HG03432 (cell line): ENCODE measurements around the gene SNRNP35.
"Not testable (repeated sequence)": the region's sequence is repeated elsewhere in the genome, so short reads cannot be mapped to it uniquely, and the experiment has no call there.

Source experiments
- ATAC-seq: cut with Tn5 transposase; IDR thresholded peaks from one replicate; pipeline ENCODE4 v1.9.1; 2021; ENCODE audit warnings: mild to moderate bottlenecking, moderate library complexity; ENCODE audit not compliant: unreplicated experiment

Gene SNRNP35, protein sequence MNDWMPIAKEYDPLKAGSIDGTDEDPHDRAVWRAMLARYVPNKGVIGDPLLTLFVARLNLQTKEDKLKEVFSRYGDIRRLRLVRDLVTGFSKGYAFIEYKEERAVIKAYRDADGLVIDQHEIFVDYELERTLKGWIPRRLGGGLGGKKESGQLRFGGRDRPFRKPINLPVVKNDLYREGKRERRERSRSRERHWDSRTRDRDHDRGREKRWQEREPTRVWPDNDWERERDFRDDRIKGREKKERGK

GRCh38 chr12:123457980-123458779 is at the start of gene SNRNP35:
Gene SNRNP35, plus strand, starts transcription at chr12:123458139. Its CDS starts 7,402 bp downstream, at chr12:123465541.
- peak; percentile 62 for ATAC-seq

- ATAC-seq = not testable (repeated sequence)
These were observed 49.3 kb upstream of the SNRNP35 start for GRCh38 chr12:123408619-123409018.

GRCh38 chr12:123409284-123410040 is 48.5 kb upstream of the SNRNP35 start:
- not testable (repeated sequence) for ATAC-seq

DNA sequence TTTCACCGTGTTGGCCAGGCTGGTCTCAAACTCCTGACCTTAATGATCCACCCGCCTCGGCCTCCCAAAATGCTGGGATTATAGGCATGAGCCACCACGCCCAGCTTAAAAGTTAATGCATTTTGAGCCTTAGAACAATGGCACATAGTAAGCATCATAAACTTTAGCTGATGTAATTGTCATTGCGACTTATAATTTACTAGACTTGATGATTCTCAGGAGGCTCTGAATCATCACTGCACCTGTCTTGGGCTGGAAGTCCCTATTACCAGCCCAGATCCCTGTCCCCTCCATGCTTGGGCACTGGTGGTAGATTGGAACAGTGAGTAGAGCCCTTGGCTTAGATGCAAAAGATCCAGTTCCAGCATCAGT is 47.9 kb upstream of the SNRNP35 start:
- ATAC-seq = no peak

DNA sequence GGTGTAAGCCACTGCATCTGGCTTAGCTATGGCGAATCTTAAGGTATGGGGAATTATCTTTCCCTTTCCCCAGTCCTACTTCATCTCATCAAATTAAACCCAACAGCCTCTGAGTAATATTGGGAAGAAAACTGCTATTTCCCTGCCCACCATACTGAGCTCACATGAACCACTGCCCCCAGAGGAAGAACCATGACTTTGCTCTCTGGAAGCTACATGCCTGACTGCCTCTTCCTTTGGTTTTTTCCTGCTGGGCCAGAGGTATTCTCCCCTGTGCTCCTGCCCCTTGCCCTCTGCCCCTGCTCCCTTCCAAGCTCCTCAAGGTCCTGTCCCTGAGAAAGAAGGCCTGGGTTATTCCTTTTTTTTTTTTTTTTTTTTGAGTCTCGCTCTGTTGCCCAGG is 36.6 kb upstream of the SNRNP35 start:
- no peak for ATAC-seq

GRCh38 chr12:123427036-123427769 is 30.7 kb upstream of the SNRNP35 start:
- peak; percentile 94 for ATAC-seq

- ATAC-seq = no peak
These were observed 29.3 kb upstream of the SNRNP35 start for GRCh38 chr12:123428591-123428990.

GRCh38 chr12:123429101-123429500 is 28.8 kb upstream of the SNRNP35 start:
- ATAC-seq = not testable (repeated sequence)

GRCh38 chr12:123431951-123432817 is 25.8 kb upstream of the SNRNP35 start:
- ATAC-seq = not testable (repeated sequence)

DNA sequence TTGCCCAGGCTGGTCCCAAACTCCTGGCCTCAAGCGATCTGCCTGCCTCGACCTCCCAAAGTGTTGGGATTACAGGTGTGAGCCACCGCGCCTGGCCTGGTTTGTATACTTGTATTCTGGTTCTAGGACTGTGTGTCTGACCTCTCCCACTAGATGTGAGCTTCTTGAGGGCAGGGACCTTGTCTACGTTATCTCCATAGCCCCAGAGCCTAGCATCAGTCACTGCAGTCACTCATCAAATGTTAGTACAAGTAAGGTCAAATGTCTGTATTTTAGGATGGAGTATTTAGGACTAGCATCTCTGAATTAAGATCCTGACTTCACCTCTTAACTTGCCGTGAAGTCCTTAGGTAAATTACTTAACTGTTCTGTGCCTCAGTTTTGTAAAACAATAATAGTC is 24.3 kb upstream of the SNRNP35 start:
- no peak for ATAC-seq

- ATAC-seq = no peak
These were observed 22.3 kb upstream of the SNRNP35 start for GRCh38 chr12:123435636-123436016.

DNA sequence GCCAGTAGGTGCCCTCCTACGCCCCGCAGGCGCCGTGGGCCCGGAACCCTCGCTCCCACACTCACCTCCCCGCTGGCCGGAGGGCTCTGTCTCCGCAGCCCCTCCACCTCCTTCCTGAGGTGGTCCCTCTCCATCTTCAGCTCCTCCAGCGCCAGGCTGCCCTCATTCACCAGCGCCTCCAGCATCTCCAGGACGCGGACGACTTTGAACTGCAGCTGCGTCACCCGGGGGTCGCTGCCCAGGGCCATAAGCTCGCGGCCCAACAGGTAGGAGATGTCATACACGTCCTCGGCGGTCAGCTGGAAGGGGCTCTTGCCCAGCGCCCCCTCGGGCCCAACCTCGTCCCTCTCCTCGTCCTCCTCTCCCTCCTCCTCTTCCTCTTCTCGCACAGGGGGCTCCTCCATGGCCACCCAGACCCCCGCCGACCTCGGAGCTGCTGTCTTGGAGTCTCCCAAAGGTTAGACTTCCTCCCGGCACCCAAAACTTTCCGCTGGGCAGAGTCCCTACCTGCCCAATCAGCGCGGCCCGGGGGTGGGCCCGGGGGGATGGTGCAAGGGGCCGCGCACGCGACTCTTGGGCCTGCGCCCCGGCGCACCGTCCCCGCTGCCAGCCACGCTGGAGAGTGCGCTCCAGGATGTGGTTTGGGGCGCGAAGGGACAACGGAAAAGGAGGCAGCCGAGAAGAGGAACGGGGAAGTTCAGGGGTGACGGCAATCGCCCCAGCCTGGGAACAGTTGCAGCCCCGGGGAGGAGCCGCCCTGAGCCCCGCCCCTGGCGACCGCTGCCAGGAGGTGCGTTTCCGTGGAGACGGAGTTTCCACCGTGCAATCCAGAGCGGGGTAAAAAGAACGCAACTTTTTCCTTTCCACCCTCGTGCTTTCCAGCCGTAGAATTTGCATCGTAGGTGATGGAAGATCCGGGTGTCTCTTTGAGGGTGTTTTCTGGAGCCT is 21.6 kb upstream of the SNRNP35 start, which contains the start of gene RILPL2:
Gene RILPL2 (minus strand): TSS at position 668 of the 948 bp plus-strand sequence. CDS start 264 bp downstream, at position 404.
- ATAC-seq = peak; percentile 82

- ATAC-seq = peak; percentile 56
These were observed 16.3 kb upstream of the SNRNP35 start for GRCh38 chr12:123441523-123442164.

DNA sequence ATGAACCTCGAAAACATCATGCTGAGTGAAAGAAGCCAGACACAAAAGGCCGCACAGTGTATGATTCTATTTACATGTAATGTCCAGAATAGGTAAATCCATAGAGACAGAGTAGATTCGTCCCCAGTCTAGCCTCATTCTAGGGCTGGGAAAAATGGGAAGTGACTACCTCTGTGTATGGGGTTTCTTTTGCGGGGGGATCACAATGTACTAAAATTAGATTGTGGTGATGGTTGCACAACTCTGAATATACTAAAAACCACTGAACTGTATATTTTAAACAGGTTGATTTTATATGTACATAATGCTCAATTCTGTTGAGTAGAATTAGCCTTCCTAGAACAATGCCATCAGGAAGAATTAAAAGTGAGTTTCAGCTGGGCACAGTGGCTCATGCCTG is 15.2 kb upstream of the SNRNP35 start:
- ATAC-seq = no peak

- no peak for ATAC-seq
These were observed 13.6 kb upstream of the SNRNP35 start for GRCh38 chr12:123444092-123445026.

DNA sequence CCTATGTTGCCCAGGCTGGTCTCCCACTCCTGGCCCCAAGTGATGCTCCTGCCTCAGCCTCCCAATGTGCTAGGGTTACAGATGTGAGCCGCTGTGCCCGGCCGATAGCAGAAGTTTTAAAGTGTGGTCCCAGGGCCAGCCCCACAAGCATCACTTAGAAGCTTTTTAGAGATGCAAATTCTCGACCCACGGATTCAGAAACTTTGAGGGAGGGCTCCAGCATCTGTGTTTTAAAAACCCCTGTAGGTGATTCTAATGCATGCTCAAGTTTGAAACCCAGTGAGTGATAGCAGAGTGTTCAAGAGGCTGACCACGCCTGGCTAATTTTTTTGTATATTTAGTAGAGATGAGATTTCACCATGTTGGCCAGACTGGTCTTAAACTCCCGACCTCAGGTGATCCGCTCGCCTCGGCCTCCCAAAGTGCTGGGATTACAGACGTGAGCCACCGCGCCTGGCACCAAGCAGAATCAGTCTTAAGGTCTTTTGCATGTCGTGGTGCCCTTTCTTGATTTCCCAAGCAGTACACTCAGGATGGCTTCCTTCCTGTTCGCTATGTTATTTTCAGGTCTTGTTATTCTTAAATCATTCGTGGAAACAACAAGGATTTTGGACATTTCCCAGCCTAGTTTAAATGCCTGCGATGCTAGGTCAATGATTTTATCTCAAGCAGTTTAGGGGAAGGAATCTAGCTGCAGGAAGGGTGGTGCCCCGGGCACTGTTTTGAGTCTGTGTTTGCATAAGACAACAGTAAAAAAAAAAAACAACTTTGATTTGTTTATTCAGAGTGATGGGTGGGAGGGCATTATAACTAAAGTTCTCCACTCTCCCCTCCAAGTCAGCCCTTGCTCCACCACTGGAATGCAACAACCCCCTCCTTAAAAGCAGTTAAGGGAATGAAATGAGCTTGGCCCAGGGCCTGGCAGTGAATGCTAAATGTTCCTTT is 12.3 kb upstream of the SNRNP35 start:
- no peak for ATAC-seq
